GM18909 (cell line): ENCODE results near the gene IRS2.

Source experiments
- ATAC-seq: cut with Tn5 transposase; IDR thresholded peaks from one replicate; pipeline ENCODE4 v1.9.1; 2021; ENCODE audit warnings: mild to moderate bottlenecking; ENCODE audit not compliant: unreplicated experiment, poor library complexity

Gene IRS2

GRCh38 chr13:109809216-109809932, 23.0 kb upstream of the IRS2 start:
- ATAC-seq: no peak

GRCh38 chr13:109807345-109807744, 21.0 kb upstream of the IRS2 start:
- no peak for ATAC-seq

GRCh38 chr13:109804654-109805053, 18.3 kb upstream of the IRS2 start:
- no peak for ATAC-seq

GRCh38 chr13:109803825-109804224, 17.4 kb upstream of the IRS2 start:
- ATAC-seq: no peak

- no peak for ATAC-seq
These were observed 16.6 kb upstream of the IRS2 start for GRCh38 chr13:109802936-109803335.

- ATAC-seq: no peak
These were observed 8.6 kb upstream of the IRS2 start for GRCh38 chr13:109795011-109795410.

- ATAC-seq: no peak
These were observed 7.7 kb upstream of the IRS2 start for GRCh38 chr13:109794095-109794494.

GRCh38 chr13:109792416-109793059, 6.2 kb upstream of the IRS2 start:
- ATAC-seq: no peak

- ATAC-seq: no peak
These were observed 4.7 kb upstream of the IRS2 start for GRCh38 chr13:109790942-109791605.

- ATAC-seq: no peak
These were observed 3.7 kb upstream of the IRS2 start for GRCh38 chr13:109790086-109790485.

- no peak for ATAC-seq
These were observed 2.9 kb upstream of the IRS2 start for GRCh38 chr13:109789262-109789661.

GRCh38 chr13:109788372-109789111, 2.2 kb upstream of the IRS2 start:
- ATAC-seq: no peak

- ATAC-seq: peak; percentile 8
These were observed 962 bp upstream of the IRS2 start for GRCh38 chr13:109787135-109787954.

GRCh38 chr13:109785892-109786450, 412 bp downstream of the IRS2 start:
- peak; percentile 23 for ATAC-seq

GRCh38 chr13:109785141-109785891, 1.1 kb downstream of the IRS2 start:
- ATAC-seq: peak; percentile 1

- ATAC-seq: peak; percentile 25
These were observed 1.7 kb downstream of the IRS2 start for GRCh38 chr13:109784590-109785140.

GRCh38 chr13:109783815-109784589, 2.4 kb downstream of the IRS2 start:
- no peak for ATAC-seq

- ATAC-seq: no peak
These were observed 3.0 kb downstream of the IRS2 start for GRCh38 chr13:109783447-109783814.
